HUES48 (cell line): ENCODE results near the gene PRKG1.
A peak's percentile ranks its signal among the peaks of the same experiment; 100 is the strongest.

Source experiments
- H3K27ac ChIP-seq: one replicate; pipeline ENCODE4 v1.7.0; 2013; ENCODE audit warnings: low read depth, low read length, inconsistent platforms
- H3K27me3 ChIP-seq: 2 replicates; pipeline ENCODE4 v1.6.1; 2013; ENCODE audit warnings: mild to moderate bottlenecking, low read length; ENCODE audit not compliant: control insufficient read depth, insufficient read depth
- H3K36me3 ChIP-seq: 2 replicates; pipeline ENCODE4 v1.6.1; 2013; ENCODE audit warnings: low read length; ENCODE audit not compliant: control insufficient read depth, insufficient read depth
- H3K4me1 ChIP-seq: 2 replicates; pipeline ENCODE4 v1.6.1; 2013; ENCODE audit warnings: mild to moderate bottlenecking, low read length; ENCODE audit not compliant: control insufficient read depth, insufficient read depth
- H3K4me3 ChIP-seq: 2 replicates; pipeline ENCODE4 v1.5.1; 2013; ENCODE audit warnings: mild to moderate bottlenecking, low read depth, low read length
- H3K9ac ChIP-seq: 2 replicates; pipeline ENCODE4 v1.6.1; 2013; ENCODE audit warnings: mild to moderate bottlenecking, low read depth, low read length, moderate library complexity
- H3K9me3 ChIP-seq: 2 replicates; pipeline ENCODE4 v1.6.1; 2013; ENCODE audit warnings: low read length; ENCODE audit not compliant: control insufficient read depth, insufficient read depth

PRKG1 gene

GRCh38 chr10:52019077-52019555 lies 944.8 kb downstream of the PRKG1 start:
- Histone ChIP-seq H3K27me3 (no peaks in the 10 kb centered on the region), H3K36me3 (no peaks in the 10 kb centered on the region), H3K9me3 (peaks cover 15% of the 10 kb centered on the region)

DNA sequence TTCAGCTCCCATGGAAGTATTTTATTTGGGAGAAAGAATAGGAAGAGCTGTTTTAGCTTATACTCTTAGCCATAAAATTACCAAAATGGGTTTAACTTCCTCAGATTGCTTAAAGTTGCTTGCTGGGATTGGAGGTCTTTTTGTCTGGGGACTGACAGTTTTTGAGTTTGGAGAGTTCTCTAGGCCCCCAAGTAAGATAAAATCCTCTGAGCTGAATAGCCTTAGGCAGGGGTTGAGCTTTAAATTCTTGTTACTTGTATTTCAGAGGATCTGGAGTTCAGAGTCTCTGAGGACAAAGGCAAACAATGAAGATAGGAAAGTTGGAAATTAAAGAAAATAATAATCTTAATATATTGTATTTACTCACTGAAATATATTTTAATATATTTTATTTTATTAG lies 945.4 kb downstream of the PRKG1 start:
- Histone ChIP-seq H3K4me3 (no peak overlapping the region), H3K27ac (peak overlapping the region; percentile 62), H3K9me3 (peaks cover 10% of the 10 kb centered on the region), H3K27me3 (no peaks in the 10 kb centered on the region), H3K9ac (no peak overlapping the region), H3K4me1 (peaks cover 26% of the 10 kb centered on the region), H3K36me3 (no peaks in the 10 kb centered on the region)

More at GRCh38 chr10:52019077-52019555, 944.8 kb downstream of the PRKG1 start:
- peak overlapping the region; percentile 62 for H3K27ac ChIP-seq
- peaks cover 26% of the 10 kb centered on the region for H3K4me1 ChIP-seq
- no peak overlapping the region for H3K9ac ChIP-seq
- H3K4me3 ChIP-seq = no peak overlapping the region

DNA sequence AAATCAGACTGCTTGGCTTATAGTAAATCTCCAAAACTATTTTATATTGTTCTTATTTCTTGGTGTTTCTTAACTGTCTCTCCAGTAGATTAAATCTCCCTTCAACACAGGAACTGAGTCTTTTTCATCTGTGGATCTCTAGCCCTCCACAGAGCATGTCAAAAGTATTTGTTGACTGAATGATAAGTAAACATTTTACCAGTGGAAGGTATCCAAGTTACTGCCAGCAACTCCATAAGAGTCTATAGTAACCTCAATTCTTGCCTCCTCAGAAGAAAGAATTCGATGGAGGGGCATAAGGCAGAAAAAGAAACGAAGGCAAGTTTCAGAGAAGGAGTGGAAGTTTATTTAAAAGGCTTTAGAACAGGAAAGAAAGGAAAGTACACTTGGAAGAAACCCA lies 945.9 kb downstream of the PRKG1 start:
- no peak overlapping the region for H3K27ac ChIP-seq
- H3K9ac ChIP-seq = no peak overlapping the region
- H3K4me1 ChIP-seq = peaks cover 26% of the 10 kb centered on the region
- H3K9me3 ChIP-seq = peaks cover 5% of the 10 kb centered on the region
- no peaks in the 10 kb centered on the region for H3K27me3 ChIP-seq
- H3K4me3 ChIP-seq = no peak overlapping the region
- H3K36me3 ChIP-seq = no peaks in the 10 kb centered on the region

- no peak overlapping the region for H3K9ac ChIP-seq
- peaks cover 3% of the 10 kb centered on the region; the same call in 1 of the 2 replicates for H3K9me3 ChIP-seq
- peaks cover 26% of the 10 kb centered on the region for H3K4me1 ChIP-seq
Measured at GRCh38 chr10:52020702-52021101, 946.4 kb downstream of the PRKG1 start.

DNA sequence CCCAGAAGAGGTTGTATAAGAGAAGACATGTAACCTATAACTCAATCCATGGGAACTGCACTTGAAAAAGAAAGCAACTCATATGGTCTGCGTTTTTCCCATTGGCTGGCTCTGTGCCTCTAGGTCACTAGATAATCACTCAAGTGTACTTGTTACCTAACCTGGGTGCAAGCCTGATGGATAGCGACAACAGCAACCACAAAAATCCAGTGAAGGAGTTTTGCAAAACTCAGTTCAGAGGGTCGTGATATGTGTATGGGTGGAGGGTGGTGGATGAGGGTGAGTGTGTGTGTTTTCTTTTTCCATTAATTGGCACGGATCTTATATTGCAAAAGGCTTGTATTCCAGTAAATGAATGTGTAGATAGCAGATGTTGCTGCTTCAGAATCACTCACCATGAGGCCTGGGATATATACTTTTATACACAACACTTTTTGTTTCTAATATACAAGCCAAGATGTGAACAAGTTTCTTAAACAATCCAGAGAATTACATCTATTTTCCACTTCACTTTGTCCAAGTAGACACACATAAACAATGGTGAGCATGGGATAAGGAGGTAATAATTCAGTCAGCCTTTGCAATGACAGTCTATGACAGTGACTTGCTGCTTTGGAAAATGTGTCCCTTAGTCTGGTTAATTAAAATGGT lies 952.9 kb downstream of the PRKG1 start:
- Histone ChIP-seq H3K27ac (no peak overlapping the region), H3K4me1 (peaks cover 19% of the 10 kb centered on the region), H3K27me3 (no peaks in the 10 kb centered on the region), H3K36me3 (peaks cover 17% of the 10 kb centered on the region), H3K4me3 (no peak overlapping the region), H3K9ac (no peak overlapping the region), H3K9me3 (peaks cover 3% of the 10 kb centered on the region; the same call in 1 of the 2 replicates)

More at GRCh38 chr10:52020702-52021101, 946.4 kb downstream of the PRKG1 start:
- no peaks in the 10 kb centered on the region for H3K36me3 ChIP-seq
- H3K27me3 ChIP-seq = no peaks in the 10 kb centered on the region
- H3K4me3 ChIP-seq = no peak overlapping the region
- no peak overlapping the region for H3K27ac ChIP-seq

DNA sequence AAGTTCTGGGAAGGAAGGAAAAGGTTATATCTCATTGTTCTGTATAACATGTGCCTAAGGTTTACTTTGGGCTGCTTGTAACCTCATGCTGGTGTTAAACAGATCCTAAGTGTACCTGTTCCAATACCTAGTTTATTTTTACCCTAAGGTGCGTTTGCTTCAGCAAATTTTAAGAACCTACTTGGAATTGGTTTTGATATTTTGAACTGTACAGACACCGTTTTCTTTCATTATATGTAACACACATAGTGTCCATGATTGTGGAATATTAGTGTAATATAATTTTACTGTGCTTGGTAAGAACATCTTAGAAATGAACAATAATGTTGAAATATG lies 954.2 kb downstream of the PRKG1 start:
- no peaks in the 10 kb centered on the region for H3K9me3 ChIP-seq
- H3K27me3 ChIP-seq = no peaks in the 10 kb centered on the region
- no peak overlapping the region for H3K4me3 ChIP-seq
- H3K36me3 ChIP-seq = peaks cover 30% of the 10 kb centered on the region
- H3K9ac ChIP-seq = no peak overlapping the region
- peaks cover 32% of the 10 kb centered on the region for H3K4me1 ChIP-seq
- H3K27ac ChIP-seq = no peak overlapping the region

GRCh38 chr10:52029628-52030027 lies 955.3 kb downstream of the PRKG1 start:
- H3K9ac ChIP-seq = no peak overlapping the region
- H3K4me1 ChIP-seq = peaks cover 33% of the 10 kb centered on the region
- H3K4me3 ChIP-seq = no peak overlapping the region
- peak overlapping the region; percentile 63 for H3K27ac ChIP-seq
- no peaks in the 10 kb centered on the region for H3K27me3 ChIP-seq
- no peaks in the 10 kb centered on the region for H3K9me3 ChIP-seq
- peaks cover 32% of the 10 kb centered on the region for H3K36me3 ChIP-seq

- H3K4me1 ChIP-seq = peaks cover 33% of the 10 kb centered on the region
- H3K27me3 ChIP-seq = no peaks in the 10 kb centered on the region
- no peaks in the 10 kb centered on the region for H3K9me3 ChIP-seq
- H3K36me3 ChIP-seq = peaks cover 37% of the 10 kb centered on the region
- H3K4me3 ChIP-seq = no peak overlapping the region
- H3K27ac ChIP-seq = peak overlapping the region; percentile 63
- H3K9ac ChIP-seq = no peak overlapping the region
Measured at GRCh38 chr10:52030051-52030790, 955.9 kb downstream of the PRKG1 start.

- H3K36me3 ChIP-seq = peaks cover 45% of the 10 kb centered on the region
- H3K9ac ChIP-seq = no peak overlapping the region
- no peaks in the 10 kb centered on the region for H3K27me3 ChIP-seq
- peaks cover 33% of the 10 kb centered on the region for H3K4me1 ChIP-seq
- H3K4me3 ChIP-seq = no peak overlapping the region
- peak overlapping the region; percentile 16 for H3K27ac ChIP-seq
- H3K9me3 ChIP-seq = no peaks in the 10 kb centered on the region
Measured at GRCh38 chr10:52030975-52031374, 956.7 kb downstream of the PRKG1 start.

GRCh38 chr10:52031771-52032170 lies 957.5 kb downstream of the PRKG1 start:
- Histone ChIP-seq H3K9me3 (no peaks in the 10 kb centered on the region), H3K36me3 (peaks cover 45% of the 10 kb centered on the region), H3K9ac (no peak overlapping the region), H3K4me1 (peaks cover 33% of the 10 kb centered on the region), H3K27me3 (no peaks in the 10 kb centered on the region), H3K4me3 (0 out of 2 replicates have a peak overlapping the region, but pooled peaks have one; percentile 22), H3K27ac (peak overlapping the region; percentile 89)
